COLO668 (cell line): ENCODE measurements around the gene EQTN.

Experiments
- DNase-seq: peaks from one replicate; lab custom pipeline; 2025; ENCODE audit not compliant: unreplicated experiment; lab: John Stamatoyannopoulos, UW

The EQTN gene

DNA sequence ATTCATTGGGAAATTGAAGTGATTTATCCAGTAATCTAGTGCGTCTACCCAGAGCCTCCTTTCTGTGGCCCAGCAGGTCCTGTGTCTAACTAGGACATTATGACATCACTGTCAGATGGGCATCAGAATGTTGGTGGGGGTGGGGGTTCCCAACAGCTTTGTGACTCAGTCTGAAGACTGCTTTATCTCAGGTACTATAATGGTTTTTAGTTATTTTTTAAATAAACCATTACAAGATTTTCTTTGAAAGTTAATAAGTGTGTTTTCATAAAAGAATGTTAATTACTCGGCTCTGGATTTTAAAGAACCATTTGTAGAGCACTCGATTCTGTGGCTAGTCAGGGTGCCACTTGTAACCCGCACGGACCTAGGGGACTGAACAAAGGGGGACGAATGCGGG lies at the start of gene EQTN:
Gene EQTN (minus strand): TSS at position 101 of the 400 bp plus-strand sequence. CDS start 95 bp downstream, at position 6.
- no peak for DNase-seq

DNA sequence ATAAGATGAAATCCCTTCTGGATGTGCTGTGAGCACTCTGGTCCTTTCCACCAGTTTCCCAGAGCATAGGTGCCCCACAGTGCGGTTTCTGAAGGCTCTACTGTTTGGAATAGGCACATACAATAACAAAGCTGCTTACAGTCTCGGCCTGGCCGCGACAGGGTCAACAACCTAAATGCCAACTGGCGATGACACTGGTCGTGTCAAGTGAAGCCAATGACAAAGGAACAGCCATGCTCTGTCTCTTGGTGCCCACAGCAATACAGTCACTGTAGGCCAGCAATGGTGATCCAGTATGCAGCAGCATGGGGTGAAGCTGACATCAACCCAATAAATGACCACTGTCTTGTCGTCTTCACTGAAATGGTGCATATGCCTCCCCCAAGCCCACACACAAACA lies 47.8 kb upstream of the EQTN start:
- no peak for DNase-seq

GRCh38 chr9:27341545-27342294 lies 44.8 kb upstream of the EQTN start:
- no peak for DNase-seq

- DNase-seq = no peak
Measured at GRCh38 chr9:27340961-27341511, 44.1 kb upstream of the EQTN start.

GRCh38 chr9:27340285-27340674 lies 43.3 kb upstream of the EQTN start:
- DNase-seq = no peak

DNA sequence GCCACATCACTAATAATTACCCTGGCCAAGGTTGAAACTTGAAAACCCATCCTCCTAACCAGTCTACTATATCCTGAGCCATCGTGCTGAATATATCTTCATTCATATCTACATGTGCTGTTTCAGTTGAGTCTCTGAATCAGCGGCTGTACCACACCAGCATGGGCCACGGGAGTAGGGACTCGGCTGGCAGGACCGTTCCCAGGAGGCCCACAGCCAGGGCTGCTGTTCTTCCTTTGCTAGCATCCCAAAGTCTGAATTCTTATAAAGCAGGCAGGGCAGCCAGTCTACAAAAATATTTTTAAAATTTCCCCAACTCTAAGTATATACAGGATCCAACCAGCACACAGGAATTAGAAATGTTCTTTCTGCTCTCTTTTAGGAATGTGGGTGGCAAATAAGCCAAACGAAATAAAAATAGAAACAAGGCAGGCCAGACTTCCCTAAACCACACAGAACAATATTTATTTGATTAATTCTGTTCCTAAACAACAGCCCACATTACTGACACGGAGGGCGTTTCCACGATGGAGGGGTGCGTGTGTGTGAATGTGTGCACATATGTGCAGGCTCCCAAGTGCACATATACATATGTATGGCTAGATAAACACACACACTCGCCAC lies 42.8 kb upstream of the EQTN start:
- no peak for DNase-seq

DNA sequence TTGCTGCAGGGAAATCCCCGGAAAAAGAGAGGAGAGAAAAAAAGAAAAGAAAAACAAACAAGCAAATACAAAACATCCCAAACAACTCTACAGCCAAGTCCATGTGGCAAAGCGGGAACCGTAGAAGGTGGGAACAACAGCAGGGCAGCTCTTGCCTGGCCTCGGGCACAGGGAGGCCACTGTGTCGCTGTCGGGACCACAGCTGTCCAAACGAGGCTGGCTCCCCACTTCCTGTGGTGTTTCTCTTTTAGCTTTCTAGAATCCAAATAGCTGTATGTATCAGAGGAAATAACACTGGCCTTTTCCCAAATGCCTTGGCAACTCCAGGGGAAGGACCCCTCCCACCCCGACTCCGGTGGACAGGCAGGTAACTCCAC lies 41.6 kb upstream of the EQTN start:
- no peak for DNase-seq

GRCh38 chr9:27337833-27338526 lies 41.0 kb upstream of the EQTN start:
- no peak for DNase-seq

- DNase-seq = no peak
Measured at GRCh38 chr9:27337236-27337635, 40.3 kb upstream of the EQTN start.

GRCh38 chr9:27336829-27337228 lies 39.9 kb upstream of the EQTN start:
- DNase-seq = no peak

GRCh38 chr9:27336126-27336525 lies 39.2 kb upstream of the EQTN start:
- DNase-seq = no peak

DNA sequence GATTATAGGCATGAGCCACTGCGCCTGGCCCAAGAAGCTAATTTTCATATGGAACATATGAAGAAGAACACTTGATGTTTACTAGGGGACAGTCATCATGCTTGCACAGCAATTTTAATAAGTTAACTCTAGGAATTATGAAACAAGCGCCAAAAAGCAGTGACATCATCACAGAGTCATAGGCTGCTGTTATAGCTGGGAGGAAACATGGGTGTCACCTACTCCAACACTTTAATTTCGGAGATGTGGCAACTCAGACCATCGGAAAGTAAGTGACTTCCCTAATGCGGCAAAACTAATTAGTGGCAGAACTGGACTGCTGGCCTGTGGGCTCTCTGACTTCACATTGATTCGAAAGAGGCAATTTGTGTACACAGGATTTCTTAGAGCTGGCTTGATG lies 38.1 kb upstream of the EQTN start:
- no peak for DNase-seq

GRCh38 chr9:27333241-27334052 lies 36.5 kb upstream of the EQTN start:
- DNase-seq = peak; percentile 68

DNA sequence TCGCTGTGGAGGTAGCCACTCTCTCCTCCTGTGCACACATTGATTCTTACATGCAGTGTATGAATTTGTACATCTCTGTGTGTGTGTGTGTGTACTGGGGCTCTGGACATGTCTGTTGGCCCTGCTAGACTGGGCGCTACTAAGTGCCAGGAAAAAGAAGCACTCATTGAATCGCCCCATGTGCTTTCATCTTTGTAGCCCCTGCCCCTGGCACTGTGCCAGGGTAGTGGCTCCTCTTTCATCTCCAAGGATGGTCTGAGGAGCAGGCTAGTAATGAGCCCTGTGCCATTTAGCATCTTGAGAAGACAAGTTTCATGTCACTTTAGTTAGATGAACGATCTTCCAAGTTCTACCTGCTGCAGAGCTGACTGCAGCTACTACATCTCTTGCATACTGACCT lies 34.4 kb upstream of the EQTN start:
- no peak for DNase-seq

DNA sequence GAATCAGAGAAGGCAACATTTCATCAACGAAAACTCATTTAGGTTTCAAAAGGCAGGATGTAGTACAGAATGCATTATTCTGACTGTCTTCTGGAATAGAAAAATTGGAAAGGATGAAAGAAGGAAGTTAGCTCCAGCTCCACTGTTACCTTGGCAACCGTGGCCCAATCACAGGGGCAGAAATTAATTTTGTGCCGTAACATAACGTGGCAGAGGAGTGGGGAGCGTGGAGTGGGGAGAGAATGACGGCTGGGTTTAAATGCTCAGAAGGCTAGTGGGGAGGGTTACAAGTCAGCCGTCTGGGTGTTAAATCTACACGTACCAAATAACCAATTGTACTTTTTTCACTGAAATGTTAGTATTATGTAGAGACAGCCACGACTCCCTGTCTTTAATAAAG lies 32.3 kb upstream of the EQTN start:
- no peak for DNase-seq

DNA sequence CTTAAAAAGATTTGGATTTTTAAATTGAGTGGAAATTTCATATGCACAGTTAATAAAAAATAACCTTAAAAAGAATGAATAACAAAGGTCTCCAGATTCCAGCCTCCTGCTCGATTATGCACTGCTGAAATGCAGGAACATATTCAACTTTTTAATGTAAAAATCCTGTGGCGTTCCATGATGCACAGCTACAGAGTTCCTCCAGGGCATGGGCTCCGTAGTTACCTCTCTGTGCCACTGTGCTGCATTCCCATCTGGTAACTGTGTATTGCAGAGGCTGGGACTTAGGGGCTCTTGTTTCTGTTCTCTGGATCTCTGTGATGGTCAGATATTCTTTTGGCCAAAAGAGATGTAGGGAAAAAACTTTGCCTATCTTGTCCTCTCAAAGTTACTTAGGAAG lies 31.5 kb upstream of the EQTN start:
- DNase-seq = no peak

DNA sequence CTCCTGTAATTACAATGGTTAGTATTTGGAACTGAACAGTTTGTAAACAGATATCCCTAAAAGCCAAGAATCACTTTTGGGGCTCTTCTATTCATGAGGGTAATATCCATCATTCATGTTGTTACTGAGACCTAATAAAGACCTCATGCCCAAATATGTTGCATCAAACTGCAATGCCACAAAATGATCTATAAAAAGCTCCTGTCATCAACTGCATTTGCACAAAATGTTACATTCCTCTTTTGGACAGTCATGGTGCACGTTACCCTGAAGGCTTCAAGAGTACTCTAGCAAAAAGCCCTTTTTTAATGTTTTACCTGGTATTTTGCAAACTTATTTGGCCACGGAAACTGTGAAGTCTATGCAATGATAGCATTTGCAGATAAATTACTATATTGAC lies 14.2 kb upstream of the EQTN start:
- DNase-seq = no peak

- no peak for DNase-seq
Measured at GRCh38 chr9:27310582-27310981, 13.6 kb upstream of the EQTN start.

DNA sequence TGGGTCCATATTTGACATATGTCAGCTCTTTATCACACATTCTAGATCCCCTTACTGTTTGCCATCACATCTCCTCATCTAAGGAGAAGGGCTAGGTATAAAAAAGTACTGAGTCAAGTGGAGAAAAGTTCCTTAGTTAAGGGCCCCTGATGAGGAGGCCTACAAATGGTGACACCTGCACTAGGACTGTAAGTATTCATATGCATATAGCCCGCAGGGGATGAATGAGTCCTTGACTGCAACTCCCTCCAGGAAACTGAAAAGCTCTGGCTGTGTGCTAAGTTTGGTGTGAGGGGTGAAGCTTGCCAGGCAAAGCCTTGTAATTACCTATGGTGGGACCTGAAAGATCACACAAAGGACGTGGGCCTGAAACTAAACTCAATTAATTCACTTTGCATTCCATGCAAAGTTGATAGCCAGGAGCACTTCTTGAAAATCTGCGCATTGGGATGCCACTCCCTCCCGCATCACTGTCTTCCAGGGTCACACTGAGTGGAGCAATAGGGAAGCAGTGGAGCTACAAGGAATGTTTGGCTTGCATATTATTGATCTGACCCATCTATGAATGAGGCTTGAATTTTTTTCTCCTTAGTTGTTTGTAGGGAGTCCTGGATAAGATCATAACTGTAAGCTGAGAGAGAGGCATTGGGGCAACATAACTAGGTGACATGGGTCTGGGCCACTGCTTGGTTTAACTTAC lies 11.9 kb upstream of the EQTN start:
- no peak for DNase-seq

GRCh38 chr9:27304521-27304920 lies 7.6 kb upstream of the EQTN start:
- DNase-seq = no peak

- DNase-seq = no peak
Measured at GRCh38 chr9:27303219-27303618, 6.3 kb upstream of the EQTN start.
